LNCaP clone FGC (cell line): ENCODE data around the gene RBM20.
"Not testable (repeated sequence)": the region's sequence is repeated elsewhere in the genome, so short reads cannot be mapped to it uniquely, and the experiment has no call there.

ENCODE experiments used
- DNase-seq: peaks from one replicate; pipeline ENCODE4 v3.0.0-alpha.2; 2011; ENCODE audit warnings: low read depth
- H3K4me3 ChIP-seq: 2 replicates; pipeline ENCODE4 v1.5.1; 2011; ENCODE audit warnings: mild to moderate bottlenecking, low read depth, low read length, control low read depth
- CTCF ChIP-seq: IDR thresholded peaks from 2 replicates; pipeline ENCODE4 v1.5.1; 2012; ENCODE audit warnings: mild to moderate bottlenecking; ENCODE audit not compliant: control insufficient read depth, insufficient read depth; ENCODE audit errors: extremely low read depth

Gene RBM20

GRCh38 chr10:110717781-110718589 is 73.8 kb downstream of the RBM20 start:
- no peak overlapping the region for H3K4me3 ChIP-seq
- DNase-seq = no peak
- TF ChIP-seq CTCF = no peak

- no peak overlapping the region for H3K4me3 ChIP-seq
- no peak for TF ChIP-seq CTCF
- DNase-seq = no peak
These were observed 77.4 kb downstream of the RBM20 start for GRCh38 chr10:110721406-110722038.

- no peak for TF ChIP-seq CTCF
- H3K4me3 ChIP-seq = no peak overlapping the region
- DNase-seq = no peak
These were observed 79.2 kb downstream of the RBM20 start for GRCh38 chr10:110723224-110723891.

GRCh38 chr10:110724116-110724921 is 80.2 kb downstream of the RBM20 start:
- H3K4me3 ChIP-seq = no peak overlapping the region
- no peak for TF ChIP-seq CTCF
- DNase-seq = no peak

- no peak overlapping the region for H3K4me3 ChIP-seq
- TF ChIP-seq CTCF = no peak
- no peak for DNase-seq
These were observed 80.8 kb downstream of the RBM20 start for GRCh38 chr10:110724937-110725336.

- TF ChIP-seq CTCF = no peak
- no peak overlapping the region for H3K4me3 ChIP-seq
- no peak for DNase-seq
These were observed 81.9 kb downstream of the RBM20 start for GRCh38 chr10:110725801-110726630.

GRCh38 chr10:110727785-110728184 is 83.6 kb downstream of the RBM20 start:
- DNase-seq, H3K4me3 ChIP-seq: not testable (repeated sequence)
